GM18508 (cell line): ENCODE measurements around the gene BIRC6.
"Not testable (repeated sequence)": the region's sequence is repeated elsewhere in the genome, so short reads cannot be mapped to it uniquely, and the experiment has no call there.

ENCODE experiments used
- ATAC-seq: cut with Tn5 transposase; IDR thresholded peaks from one replicate; pipeline ENCODE4 v1.9.1; 2021; ENCODE audit warnings: moderate number of reproducible peaks; ENCODE audit not compliant: insufficient read depth, unreplicated experiment

BIRC6 gene

GRCh38 chr2:32356681-32357317, at the start of gene BIRC6:
Gene BIRC6, plus strand, starts transcription at chr2:32357023. Its CDS starts 139 bp downstream, at chr2:32357162.
- peak; percentile 64 for ATAC-seq

DNA sequence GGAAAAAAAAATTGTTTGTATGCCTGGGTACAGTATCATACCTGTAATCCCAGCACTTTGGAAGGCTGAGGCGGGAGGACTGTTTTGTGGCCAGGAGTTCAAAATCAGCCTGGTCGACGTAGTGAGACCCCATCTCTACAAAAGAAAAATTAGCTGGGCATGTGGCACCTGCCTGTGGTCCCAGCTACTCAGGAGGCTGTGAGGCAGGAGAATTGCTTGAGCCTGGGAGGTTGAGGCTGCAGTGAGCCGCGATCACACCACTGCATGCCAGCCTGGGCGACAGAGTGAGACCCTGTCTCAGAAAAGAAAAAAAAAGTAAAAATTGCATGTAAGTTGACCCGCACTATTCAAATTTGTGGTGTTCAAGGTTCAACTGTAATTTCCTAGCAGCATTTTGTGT, 46.2 kb upstream of the BIRC6 start:
- no peak for ATAC-seq

DNA sequence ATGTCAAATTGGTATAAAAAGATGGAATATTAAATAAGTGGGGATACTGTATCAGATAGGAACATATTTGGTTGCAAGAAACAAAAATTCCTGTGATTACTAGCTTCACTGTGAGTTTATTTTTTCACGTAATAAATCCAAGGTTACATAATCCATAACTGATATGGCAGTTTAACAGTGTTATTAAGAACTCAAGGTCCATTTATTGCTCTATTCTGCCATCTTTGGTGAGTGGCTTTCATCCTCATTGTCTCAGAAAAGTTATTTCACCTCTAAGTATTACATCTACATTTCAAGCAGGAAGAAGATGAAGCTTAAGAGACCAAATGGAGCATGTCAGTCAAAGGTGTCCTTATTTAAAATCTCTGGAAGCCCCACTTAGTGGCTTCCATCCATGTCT, 41.9 kb upstream of the BIRC6 start:
- no peak for ATAC-seq

DNA sequence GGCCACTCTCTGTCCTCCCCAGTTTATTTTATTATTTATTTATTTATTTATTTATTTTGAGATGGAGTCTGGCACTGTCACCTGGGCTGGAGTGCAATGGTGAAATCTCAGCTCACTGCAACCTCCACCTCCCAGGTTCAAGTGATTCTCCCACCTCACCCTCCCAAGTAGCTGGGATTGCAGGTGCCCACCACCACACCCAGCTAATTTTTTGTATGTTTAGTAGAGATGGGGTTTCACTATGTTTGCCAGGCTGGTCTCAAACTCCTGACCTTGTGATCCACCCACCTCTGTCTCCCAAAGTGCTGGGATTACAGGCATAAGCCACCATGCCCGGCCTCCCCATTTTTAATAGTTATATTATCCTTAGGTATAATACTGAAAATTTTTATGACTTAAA, 28.1 kb upstream of the BIRC6 start:
- ATAC-seq, result not testable (repeated sequence)

DNA sequence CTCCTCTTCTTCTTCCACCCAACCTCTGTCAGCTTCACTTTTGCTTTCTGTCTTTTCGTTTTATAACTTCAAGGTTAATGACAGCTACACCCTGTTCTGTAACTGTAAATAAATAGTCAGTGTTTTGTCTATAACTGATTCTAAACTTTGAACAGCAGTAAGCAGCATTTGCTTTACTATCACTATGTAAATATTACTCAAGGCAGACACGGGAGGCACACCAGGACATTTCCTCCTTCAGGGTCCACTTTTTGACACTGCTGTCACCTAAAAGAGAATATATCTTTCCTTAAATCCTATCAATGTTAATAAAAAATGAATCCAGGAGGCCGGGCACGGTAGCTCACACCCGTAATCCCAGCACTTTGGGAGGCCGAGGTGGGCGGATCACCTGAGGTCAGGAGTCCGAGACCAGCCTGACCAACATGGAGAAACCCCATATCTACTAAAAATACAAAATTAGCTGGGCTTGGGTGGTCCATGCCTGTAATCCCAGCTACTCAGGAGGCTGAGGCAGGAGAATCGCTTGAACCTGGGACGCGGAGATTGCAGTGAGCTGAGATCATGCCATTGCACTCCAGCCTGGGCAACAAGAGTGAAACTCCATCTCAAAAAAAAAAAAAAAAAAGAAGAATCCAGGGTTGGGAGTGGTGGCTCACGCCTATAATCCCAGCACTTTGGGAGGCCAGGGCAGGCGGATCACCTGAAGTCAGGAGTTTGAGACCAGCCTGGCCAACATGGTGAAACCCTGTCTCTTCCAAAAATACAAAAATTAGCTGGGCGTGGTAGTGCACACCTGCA, 27.4 kb upstream of the BIRC6 start:
- ATAC-seq, result not testable (repeated sequence)

DNA sequence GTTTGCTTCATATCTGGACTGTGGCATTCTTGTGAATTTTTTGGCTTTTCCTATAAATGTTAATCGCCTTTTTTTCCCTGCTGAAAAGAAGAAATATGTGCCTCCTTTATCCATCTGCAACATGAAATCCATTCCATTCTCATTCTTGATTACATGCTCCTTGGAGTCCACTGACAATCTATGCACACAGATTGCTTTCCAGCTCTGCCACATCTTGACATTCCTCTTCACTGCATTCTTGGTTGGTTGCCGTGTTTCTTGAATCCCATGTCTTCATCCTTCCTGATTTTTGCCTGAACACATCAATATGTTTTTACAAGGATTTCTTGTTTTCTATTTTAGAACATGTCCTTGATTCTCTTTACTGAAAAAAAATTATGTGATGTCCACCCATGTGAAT, 26.7 kb upstream of the BIRC6 start:
- no peak for ATAC-seq

DNA sequence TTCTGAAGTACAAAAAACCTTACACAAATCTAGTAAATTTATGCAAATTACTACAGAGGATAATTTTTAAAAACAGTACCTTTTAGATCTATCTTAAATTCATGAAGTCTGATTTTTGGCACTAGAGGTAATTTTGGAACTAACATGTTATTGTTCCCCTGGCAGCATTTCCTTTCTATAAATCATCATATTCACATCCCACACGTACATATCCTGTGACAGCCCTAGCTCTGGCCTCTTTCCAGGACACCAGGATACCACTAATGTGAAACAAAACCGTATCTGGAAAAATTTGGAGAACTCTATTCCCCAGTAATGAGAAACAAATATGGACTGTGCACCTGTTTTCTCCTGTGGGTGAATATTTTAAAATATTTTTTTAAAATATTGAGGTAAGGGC, 14.0 kb upstream of the BIRC6 start:
- ATAC-seq, result no peak

- ATAC-seq, result not testable (repeated sequence)
Observed at GRCh38 chr2:32350797-32351196, 6.0 kb upstream of the BIRC6 start.

- ATAC-seq, result no peak
Observed at GRCh38 chr2:32355976-32356680, 695 bp upstream of the BIRC6 start.

GRCh38 chr2:32357318-32358110, 691 bp downstream of the BIRC6 start:
- no peak for ATAC-seq

- ATAC-seq, result no peak
Observed at GRCh38 chr2:32358111-32358482, 1.3 kb downstream of the BIRC6 start.

- ATAC-seq, result no peak
Observed at GRCh38 chr2:32360416-32360815, 3.6 kb downstream of the BIRC6 start.

- ATAC-seq, result not testable (repeated sequence)
Observed at GRCh38 chr2:32362997-32363396, 6.2 kb downstream of the BIRC6 start.

DNA sequence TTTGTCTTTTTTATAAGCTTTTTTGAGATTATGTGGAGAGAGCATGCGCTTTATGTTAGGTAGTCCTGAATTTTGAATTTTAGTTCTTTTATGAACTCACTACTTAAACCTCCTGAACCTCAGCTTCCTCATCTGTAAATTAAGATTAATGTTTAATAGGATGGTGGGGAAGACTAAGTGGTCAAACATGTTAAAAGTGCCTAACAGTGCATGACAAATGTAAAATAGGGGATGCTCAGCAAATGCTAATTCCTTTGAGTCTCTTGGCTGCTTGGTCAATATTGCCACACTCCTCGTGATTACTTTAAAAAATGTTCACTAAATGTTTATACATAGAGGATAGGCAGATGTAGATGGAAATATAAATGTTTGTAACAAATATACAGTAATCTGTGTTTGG, 6.8 kb downstream of the BIRC6 start:
- peak; percentile 64 for ATAC-seq

GRCh38 chr2:32364290-32364689, 7.5 kb downstream of the BIRC6 start:
- not testable (repeated sequence) for ATAC-seq

DNA sequence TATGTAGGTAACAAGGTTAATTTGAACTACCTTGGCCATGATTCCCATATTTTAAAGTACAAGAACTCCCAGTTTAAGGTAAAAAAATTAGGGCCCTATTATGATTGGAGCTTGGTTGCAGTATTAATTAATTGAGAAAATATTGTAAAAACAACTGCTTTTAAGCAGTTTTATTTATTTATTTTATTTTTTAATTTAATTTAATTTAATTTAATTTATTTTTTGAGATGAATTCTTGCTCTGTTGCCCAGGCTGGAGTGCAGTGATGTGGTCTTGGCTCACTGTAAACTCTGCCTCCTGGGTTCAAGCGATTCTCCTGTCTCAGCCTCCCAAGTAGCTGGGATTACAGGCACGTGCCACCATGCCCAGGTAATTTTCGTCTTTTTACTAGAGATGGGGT, 8.9 kb downstream of the BIRC6 start:
- not testable (repeated sequence) for ATAC-seq

DNA sequence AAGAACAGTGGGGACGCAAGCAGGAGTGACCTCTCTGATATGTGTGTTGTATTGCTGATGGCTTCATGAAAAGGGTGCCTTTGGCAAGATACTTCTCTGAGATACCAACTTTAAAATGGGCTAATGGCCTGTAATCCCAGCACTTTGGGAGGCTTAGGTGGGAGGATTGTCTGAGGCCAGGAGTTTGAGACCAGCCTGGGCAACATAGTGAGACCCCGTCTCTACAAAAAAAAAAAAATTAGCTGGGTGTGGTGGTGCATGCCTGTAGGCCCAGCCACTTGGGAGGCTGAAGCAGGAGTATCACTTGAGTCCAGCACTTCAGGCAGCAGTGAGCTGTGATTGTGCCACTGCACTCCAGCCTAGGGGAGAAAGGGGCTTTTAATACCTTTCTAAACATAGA, 9.8 kb downstream of the BIRC6 start:
- ATAC-seq, result no peak

DNA sequence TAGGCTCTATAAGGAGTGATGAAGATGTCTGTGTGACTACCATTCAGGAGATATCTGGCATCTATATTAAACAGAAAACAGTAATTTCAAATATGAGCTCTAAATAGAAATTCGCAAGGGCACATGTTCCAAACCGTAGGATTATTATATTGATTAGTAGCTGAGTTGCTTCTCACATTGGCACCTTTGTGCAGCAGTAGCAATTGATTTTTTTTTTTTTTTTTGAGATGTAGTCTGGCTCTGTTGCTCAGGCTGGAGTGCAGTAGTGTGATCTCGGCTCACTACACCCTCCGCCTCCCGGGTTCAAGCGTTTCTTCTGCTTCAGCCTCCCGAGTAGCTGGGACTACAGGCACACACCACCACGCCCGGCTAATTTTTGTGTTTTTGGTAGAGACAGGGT, 12.4 kb downstream of the BIRC6 start:
- no peak for ATAC-seq

DNA sequence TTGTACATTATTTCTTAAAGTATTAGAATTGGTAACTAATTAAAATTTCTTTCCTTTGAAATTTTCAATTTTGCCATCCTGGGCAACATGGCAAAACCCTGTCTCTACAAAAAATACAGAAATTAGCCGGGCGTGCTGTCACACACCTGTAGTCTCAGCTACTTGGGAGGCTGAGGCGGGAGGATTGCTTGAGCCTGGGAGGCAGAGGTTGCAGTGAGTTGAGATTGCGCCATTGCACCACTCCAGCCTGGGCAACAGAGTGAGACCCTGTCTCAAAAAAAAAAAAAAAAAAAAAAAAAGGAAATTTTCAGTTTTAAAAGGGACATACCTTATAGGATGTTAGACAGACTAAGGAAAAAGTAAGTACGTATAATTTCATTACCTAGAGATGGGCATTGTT, 14.1 kb downstream of the BIRC6 start:
- not testable (repeated sequence) for ATAC-seq

DNA sequence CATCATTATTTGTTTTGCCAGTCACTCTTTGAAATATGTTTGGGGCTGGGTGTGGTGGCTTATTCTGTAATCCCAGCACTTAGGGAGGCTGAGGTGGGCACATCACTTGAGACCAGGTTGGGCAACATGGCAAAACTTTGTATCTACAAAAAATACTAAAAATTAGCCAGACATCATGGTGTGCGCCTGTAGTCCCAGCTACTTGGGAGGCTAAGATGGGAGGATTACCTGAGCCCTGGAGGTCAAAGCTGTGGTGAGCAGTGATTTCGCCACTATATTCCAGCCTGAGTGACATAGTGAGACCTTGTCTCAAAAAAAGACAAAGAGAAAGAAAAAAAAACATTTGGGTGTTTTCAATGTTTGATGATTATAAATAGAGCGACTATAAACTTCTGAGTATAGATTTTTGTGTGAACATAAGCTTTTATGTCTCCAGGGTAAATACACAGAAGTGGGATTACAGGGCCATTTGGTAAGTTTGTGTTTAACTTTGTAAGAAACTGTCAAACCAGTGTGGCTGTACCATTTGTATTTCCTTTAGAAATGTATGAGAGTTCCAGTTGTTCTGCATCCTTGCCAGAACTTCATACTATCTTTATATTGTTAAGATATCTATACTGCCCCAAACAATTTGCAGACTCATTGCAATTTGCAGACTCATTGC, 15.8 kb downstream of the BIRC6 start:
- no peak for ATAC-seq
